Measurements from ENCODE around the gene ZC3H18.

DNA sequence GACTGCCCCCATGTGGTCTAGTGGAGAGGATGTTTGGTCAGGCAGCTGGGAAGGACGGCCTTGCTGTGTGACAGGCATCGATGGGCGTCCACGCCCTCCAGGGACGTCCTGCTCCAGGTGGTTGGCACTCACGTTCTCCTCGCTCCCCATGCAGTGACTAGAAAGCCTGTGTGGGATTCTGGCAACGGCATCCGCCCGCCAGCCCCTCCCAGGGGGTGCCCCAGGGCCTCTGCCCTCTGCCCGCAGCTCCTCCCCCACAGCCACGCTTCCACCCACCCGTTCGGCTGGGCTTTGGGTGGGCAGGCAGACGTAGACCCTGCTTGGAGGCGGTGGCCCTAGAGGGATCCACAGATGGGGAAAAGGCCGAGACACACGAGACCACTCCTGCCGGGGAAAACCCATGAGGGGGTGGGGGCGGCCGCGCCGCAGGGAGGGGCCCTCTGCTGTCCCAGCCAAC, 63.5 kb downstream of the ZC3H18 start:
- TF ChIP-seq, protein P1, sequence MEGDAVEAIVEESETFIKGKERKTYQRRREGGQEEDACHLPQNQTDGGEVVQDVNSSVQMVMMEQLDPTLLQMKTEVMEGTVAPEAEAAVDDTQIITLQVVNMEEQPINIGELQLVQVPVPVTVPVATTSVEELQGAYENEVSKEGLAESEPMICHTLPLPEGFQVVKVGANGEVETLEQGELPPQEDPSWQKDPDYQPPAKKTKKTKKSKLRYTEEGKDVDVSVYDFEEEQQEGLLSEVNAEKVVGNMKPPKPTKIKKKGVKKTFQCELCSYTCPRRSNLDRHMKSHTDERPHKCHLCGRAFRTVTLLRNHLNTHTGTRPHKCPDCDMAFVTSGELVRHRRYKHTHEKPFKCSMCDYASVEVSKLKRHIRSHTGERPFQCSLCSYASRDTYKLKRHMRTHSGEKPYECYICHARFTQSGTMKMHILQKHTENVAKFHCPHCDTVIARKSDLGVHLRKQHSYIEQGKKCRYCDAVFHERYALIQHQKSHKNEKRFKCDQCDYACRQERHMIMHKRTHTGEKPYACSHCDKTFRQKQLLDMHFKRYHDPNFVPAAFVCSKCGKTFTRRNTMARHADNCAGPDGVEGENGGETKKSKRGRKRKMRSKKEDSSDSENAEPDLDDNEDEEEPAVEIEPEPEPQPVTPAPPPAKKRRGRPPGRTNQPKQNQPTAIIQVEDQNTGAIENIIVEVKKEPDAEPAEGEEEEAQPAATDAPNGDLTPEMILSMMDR (IDR thresholded peaks at IDR 0.05; ENCODE audit: poor library complexity, severe bottlenecking): no peak
- no peak for TF ChIP-seq EZH2 (IDR thresholded peaks at IDR 0.05; ENCODE audit: borderline replicate concordance, insufficient read depth, low read length, poor library complexity, severe bottlenecking)
- no peak for TF ChIP-seq POLR2AphosphoS5 (IDR thresholded peaks at IDR 0.05)
- TF ChIP-seq REST (IDR thresholded peaks at IDR 0.05; ENCODE audit: borderline replicate concordance): no peak
- no peak for TF ChIP-seq SMC3 (conservative IDR thresholded peaks at IDR 0.05; ENCODE audit: poor library complexity)
- no peak for TF ChIP-seq RAD21 (conservative IDR thresholded peaks at IDR 0.05)
